IPS-NIHi11 (cell line): ENCODE results near the gene ALDH1L1.

Source experiments
- DNase-seq: peaks from one replicate; pipeline ENCODE4 v3.0.0; 2012; ENCODE audit warnings: mixed read lengths, low spot score

The ALDH1L1 gene

DNA sequence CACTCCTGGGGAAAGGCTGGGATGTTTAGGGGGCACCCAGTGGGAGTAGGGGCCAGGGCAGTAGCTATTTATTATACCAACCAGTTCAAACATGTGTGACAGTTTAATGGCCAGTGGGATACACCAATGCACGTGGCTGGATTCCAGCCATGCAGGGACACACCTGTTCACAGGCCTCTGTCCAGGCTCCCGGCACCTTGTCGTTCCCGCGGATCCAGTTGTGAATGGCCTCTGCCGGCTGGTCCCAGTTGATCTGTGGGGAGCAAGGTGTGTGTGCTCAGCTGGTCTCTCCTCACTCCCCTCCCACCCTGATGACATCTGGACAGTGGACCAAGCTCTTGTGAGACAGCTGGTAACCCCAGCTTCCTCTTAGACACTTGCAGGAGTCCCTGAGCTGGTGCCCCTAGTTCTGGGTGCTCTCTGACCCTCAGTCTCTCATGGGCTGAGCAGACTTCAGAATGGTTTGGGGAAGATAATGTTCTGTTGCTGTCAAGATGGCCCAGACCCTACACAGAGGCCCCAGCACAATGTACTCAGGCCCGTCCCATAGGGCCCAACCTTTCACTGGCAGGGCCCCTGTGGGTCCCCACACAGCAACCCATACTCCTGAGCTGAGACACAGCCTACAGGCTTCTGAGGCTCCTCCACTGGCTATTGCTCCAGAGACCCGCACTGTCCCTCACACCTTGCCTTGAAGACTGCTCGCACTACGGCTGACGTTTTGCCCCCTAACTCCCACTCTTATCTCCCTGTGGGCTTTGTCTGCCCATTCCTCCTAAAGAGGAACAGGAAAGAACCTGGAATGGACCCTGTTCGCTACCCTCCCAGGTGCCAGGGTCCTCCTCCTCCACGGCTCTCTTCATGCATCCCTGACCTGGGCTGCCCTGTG is 25.8 kb downstream of the ALDH1L1 start:
- DNase-seq, result peak; percentile 2

DNA sequence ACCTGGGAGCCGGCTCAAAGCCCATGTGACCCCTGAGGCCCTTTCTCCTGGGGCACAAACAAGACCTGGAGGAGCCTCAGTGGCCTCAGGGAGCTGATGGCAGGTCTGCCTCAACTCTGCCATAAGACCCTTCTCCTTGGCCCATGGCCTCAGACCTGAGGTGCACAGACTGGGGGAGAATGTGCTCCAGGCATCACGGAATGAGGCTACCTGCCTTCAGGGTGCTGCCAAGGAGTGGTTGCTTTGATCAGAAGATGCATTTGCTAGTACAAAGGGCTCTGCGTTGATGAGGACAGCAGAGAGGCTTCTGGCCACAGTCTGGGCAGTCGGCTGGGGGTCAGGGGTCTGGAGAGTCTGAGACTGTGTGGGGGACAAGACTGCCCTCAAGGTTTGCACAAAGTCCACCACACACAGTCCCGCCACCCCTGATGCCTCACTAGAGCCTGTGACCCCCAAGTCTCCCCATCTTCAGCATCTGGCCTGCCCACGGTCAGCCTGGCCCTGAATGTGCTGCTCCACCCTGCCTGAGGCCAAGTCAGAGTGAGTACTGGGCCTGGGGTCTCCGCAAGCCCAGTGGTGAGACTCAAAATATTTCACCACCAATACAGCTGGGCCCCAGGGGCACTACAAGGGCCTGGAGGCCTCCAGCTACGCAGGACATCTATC is 26.6 kb downstream of the ALDH1L1 start:
- peak; percentile 2 for DNase-seq

DNA sequence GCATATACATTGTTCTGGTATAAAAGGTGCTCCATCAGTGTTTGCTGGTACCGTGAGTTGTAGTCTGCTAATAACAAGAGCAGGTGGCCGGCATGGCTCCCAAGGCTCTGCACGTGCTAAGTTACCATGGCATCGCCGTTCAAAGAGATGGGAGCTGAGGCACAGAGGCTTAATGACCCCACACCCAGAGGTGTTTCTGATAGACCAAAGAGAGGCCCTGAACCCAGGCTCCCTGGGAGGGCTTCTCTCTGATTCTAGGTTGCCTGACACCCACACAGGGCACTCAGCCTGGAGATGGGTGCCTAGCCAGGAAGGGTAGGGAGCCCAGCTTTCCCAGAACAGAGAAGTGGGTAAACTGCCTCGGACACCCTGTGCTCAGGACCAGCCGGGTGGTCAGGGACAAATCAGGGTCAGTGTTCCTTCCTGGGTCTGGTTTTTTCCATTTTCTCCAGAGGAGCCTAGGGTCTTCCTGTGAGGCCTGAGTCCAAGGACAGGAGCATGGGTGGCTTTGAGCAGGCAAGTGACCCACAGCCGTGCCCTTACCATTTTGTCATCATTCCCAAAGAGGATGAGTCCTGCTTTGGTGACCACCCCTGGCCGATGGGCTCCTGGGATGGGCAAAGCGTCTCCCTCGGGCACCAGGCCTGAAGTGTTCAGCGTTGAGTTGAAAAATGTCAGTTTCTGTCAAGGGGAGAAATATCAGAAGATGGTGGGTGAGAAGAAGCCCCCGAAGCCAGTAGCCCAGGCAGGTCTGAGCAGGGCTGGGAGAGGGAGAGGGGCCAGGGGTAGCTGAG is 27.3 kb downstream of the ALDH1L1 start:
- peak; percentile 1 for DNase-seq

DNA sequence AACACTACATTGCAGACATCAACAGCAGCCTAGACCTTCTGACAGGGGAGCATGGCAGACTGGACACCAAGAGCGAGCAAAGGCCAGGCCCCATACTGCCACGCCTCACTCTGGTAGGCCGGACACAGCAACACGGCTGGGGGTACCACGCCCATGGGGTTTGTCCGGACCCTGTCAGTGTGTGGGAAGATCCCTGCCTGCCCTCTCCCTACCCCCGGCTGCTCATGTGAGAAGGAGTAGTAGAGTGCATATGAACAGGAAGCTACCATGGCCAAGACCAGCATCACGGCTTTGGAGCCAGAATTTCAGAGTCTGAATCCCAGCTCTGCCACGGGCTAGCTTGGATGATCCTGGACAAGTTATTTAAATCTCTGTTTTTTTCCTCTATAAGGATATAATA is 27.9 kb downstream of the ALDH1L1 start:
- peak; percentile 1 for DNase-seq

DNA sequence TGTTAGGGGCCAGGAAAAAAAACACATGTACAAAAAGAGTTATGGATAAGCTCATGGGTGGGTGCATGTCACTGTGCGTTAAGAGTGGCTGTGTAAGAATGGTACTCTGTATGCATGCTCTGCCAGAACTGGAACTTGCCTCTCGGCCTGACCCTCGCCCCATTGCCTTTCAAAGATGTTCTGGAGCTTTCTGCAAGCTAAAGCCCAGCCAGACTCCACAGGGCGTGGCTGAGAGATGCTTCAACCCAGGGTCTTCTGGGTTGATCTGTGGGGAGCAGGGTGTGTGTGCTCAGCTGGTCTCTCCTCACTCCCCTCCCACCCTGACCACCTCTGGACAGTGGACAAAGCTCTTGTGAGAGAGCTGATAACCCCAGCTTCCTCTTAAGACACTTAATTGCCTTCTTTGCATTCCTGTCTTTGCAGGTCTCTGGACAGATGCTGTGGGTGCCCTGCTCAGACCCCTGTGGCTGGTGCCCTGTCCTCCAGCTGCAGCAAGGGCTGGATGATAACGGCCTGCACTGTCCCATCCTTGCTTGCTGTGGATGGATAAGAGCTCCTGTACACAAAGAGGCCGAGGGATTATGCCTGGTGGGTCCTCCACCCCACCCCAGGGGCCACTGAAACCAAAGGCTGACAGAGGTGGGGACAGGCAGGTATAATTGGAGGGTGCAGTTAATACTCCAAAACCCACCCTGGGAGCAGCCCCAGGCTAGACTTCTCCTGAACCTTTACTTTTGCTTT is 28.7 kb downstream of the ALDH1L1 start:
- no peak for DNase-seq

DNA sequence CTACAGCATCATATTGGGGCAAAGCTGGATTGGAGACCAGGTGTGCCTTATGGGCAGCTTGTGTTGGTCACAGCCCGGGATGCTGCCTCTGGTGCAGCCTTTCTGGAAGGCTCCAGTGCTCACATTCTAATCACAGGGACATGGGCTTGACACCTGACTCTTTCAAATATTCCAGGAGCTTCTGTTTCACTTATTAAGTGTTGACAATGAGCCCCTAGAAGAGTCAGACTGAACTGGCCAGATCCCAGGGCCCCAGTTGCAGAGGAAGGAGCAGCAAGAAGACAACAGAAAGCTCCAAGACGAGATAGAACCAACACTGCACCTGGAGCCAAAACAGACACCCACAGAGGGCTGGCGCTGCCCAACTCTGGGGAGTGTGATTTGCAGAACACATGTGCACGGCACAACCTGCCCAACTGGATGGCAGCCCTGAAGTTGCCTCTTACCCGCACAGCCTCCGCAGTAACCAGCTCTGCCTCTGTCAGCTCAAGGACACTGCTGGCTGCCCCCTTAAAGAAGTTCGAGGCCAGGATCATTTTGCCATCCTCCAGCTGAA is 30.3 kb downstream of the ALDH1L1 start:
- DNase-seq, result no peak

DNA sequence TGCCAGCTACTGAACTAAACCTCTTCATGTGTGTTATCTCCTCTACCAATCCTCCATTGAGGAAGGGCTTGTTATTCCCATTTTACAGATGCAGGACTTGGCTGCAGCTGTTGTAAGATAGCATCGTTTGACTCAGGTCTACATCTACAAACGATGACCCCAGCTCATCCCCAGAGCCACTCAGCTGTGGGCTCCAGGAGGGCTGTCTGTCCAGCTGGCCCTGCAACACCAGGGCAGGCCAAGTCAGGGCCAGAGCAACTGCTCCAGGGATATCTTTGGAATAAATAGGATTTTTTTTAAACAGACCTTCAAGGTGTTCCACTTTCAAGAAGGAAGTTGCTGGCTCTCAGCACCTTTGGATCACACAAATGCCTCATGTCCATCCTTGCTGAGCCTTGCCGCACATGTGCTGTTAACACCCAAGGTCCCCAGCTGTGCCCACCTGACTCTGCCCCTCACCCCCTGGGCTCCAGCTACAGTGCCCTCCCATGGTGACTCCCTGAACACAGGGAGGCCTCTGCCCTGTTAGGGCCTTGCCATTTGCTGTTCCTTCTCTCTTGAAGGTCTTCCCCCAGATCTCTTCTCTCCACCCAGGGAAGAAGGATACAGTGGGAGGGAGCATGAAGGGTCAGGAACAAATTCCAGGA is 31.0 kb downstream of the ALDH1L1 start:
- DNase-seq, result no peak

DNA sequence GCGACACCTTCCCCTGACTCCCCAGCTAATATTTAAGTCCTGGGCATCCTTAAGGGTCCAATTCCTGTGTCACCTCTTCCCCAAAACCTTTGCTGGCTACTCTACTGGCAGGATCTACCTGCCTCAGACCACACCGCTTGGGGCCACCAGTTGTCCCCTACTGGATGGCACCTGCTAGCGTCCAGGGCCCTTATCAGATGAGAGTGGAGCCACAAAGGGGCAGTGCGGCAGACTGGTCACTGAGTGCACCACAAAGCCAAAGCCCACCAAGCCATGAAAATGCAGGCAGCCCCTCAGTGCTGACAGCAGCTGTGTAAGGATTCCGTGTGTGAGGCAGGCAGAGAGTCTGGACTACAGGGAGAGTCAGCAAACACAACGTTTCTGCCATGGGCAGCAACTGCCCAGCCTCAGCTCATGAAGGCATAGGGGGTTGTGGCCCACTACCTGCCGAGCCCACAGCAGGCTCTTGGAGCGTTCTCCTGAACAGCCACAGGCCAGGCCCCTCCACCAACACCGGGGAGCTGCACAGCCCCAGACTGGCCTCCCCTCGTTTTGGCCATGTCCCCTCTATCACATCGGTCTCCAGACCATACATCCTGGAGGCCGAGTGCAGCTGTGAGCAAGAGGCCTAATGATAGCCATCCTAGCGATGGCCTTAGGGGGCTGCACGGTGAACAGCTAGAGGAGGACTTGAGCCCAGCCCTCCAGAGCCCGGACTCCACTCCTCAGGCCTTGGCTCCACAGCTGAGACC is 32.3 kb downstream of the ALDH1L1 start:
- DNase-seq, result peak; percentile 1

DNA sequence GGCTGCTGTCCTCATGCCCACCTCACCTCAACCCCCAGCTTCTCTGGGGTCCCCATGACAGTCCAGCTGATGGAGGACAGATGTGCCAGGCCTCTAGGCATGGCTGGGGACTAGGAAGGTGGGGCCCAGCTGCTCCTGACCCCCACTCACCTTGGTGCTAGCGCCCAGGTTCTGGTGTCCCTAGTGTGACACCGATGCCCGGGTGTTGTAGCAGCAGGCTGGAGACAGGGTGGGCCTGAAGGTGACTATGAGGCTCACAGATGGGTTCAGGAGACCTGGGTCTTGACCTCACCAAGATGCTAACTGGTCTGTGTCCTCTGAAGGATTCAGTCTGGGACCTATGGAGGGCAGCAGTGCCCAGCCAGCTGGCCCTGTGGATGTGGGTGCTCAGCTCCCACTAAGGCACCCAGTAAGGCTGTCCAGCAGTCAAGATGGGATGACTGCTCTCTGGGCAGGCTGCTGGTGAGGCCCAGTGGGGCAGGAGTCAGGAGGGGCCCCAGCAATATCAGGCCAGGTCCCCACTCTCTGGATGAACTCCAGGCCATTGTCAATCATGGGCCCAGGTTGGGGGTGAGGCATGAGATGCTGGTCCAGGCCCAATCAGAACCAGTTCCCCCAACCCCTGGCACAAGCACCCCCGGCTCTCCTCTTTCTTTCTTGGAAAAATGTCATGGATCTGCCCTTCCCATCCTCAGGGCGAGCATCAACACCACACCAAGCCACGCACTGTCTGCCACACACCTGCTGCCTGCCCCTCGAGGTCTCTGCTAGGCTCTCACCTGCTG is 33.0 kb downstream of the ALDH1L1 start:
- peak; percentile 2 for DNase-seq

DNA sequence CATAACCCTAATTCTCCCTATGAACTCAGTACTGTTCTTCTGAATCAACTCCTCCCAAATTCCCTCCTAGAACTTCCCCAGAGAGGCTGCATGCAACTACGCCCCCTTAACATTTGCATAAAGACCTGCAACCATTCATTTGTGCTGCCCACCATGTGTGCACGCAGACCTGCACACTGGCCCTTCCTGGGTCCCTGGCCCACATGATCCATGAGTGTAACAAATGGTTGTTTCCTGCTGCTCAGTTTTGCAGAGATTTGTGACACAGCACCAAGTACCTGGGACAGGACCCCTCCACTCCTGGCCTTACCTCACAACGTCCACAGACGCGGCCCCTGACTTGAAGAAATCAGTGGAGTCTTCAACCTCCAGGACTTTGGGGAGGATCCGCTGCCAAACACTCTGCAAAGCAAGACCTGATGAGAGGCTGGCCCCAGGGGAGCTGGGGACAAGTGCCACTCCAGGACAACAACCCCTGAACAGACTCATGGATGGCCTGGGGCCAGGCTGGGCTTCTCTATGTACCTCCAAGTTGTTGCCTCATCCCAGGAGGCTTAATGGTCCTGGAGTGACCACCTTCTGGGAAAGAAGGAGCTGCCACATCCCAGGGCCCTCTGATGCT is 33.8 kb downstream of the ALDH1L1 start:
- DNase-seq, result no peak

DNA sequence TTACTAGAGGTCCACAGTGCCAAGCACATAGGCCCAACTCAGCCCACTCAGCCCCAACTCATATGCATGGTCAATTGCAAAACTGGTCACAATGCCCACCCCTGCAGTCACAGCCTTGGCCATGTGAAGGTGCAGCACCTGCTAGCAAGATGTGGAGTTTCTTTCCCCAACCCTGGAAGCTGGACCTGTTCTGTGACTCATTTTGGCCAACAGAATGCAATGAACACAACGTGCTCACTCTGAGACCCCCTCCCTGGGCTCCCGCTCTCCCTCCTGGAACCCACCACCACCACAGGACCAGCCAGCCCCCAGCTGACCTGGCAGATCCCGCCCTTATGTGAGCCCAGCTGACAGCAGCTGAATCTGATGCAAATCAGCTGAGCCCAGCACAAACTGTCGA is 34.4 kb downstream of the ALDH1L1 start:
- DNase-seq, result no peak

DNA sequence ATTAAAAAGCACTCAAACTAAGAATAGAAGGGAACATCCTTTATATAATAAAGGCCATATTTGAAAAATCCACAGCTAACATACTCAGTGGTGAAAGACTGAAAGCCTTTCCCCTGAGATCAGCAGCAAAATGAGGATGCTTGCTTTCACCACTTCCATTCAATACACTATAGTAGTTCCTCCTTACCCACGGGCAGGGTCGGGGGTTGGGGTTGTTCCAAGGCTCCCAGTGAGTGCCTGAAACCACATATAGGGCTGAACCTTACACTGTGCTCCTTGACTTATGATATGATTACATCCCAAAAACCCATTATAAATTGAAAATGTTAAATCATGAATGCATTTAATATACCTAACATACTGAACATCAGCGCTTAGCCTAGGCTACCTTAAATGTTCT is 37.7 kb downstream of the ALDH1L1 start:
- DNase-seq, result no peak

DNA sequence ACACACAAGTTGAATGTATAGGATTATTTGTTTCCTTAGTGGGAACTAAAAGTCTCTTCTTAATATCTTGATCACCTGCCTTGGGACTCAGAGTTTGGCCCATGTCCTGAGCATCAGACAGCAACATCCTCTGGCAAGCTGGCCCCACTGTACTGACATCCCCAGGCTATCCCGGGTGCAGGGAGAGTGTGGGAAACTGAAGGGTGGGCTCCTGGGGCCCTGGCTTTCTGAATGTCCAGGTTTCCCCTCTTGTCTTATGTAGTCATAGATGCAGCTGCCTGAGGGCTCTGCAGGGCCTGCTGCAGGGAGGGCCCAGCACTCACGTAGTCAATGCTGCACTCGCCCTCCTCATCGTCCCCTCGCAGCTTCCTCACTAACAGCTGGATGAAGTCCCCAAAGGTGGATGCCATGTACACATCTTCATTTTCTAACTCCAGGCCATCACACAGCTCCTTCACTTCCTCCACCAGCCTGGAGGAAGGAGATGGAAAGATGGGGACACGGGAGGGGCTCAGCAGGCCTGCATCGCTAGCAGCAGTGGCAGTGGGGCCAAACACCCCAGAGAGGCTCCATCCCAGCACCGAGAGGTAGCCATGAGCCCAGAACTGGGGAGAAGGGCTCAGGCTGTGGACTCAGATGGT is 42.8 kb downstream of the ALDH1L1 start:
- DNase-seq, result no peak

DNA sequence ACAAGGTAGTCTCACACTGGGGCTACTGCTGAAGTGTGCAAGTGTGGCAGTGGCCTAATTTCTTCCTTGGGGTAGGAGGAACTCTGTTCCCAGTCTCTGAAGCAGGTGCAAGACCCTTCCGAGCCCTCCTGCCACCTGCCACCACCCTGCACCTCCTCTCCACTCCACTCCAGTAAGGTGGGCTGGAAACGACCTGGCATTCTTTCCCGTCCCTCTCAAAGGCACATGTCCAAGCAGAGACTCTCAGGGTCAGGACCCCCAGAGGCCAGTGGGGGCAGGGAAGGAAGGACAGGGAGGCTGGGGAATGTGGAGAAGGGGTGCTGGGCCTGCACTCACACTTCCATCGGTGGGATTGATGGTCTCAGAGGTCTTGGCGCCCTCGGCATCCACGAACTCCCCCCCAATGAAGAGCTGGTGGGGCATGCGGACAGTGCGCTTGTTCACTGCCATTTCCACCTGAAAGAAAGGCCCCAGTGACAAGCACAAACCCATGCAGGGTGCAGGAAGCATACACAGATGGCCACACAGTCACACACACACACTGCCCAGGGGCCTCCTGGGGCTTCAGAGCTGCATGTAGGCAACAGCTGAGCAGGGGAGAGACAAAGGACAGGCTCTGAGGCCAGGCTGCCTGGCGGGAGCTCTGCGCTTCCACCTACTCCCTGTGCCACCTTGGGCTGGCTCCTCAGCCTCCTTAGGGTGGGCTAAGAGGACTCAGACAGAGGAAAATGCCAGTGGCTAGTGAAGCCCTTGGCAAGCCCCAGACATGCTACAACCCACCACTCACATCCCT is 43.8 kb downstream of the ALDH1L1 start:
- DNase-seq, result no peak

DNA sequence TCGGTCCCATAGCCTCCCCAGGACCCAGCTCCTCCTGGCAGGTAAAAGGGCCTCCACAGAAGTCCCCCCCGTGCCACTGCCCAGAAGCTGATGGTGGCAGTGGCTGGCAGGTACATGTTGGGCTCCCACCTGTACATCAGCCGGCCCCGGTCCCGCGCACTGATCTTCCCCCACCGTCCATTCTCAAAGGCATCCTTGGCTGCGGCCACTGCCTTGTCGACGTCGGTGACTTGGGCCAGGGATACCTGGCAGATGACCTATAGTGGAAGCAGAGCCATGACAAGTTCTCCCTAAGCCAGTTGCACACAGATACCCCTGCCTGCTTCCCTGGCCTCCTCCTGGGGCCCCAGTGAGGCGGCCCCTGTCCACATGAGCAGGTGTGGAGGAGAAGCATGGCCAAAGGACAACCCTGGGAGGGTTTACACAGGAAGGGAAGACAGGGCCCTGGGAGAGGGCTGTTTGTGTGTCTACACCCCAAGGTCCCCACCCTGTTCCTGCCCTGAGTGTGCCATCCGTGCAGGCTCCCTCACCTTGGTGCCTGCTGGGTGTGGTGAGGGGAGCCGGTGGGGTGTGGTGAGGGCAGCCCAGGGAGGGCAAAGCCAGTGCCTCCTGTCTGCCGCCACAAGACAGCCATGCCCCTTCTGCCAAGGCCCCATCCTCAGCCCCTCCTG is 44.8 kb downstream of the ALDH1L1 start:
- DNase-seq, result no peak

DNA sequence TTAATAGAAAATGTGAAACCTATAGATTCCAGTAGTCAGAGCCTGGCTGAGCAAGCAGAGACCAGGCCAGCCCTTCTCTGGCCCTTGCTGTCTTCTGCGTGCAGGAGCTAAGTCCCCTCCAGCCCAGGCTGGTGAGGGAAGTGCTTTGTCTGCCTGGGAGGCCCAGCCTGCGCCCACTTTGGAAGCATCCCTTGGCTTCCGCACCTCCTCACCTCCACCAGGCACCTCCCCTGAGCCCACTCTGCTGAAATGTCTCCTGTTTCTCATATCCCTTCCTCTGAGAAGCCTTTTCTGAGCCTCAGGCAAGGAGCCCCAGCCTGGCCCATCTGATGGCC is 45.3 kb downstream of the ALDH1L1 start:
- DNase-seq, result no peak

DNA sequence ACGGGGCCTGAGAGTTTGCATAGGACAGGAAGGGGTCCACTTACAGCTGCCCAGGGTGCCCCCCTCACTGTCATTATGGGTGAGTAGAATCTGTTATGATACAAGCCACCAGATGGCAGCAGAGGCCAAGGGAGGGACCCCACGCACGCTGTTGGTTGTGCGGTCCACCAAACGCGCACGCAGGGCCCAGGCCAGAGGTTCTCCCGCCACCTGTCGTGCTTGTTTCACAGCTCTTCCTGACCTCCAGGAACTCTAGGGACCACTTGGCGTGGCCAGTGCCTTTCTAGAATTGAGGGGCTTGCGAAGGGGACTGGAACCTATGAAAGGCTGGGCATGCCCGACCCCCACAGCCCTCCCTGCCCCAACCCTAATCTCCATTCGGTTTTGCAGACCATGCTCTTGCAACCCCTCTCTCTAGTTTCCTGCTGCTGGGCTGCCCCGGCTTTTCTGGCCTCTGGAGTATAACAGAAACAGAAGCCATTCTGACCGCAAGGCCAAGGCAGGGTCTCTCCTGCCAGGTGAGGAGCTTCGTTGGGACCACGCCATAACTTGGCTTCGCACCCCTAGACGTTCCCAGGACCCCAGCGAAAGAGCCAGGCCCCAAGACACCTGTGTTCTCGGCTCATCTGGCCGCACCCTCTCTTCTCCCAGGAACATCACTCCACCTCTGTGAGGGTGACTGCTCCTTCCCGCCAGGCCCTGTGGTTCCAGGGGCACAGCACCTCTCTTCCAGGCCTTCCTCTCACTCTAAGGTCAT is 46.0 kb downstream of the ALDH1L1 start:
- peak; percentile 77 for DNase-seq
